HepG2 (cell line): ENCODE measurements around the gene ZNF117. TPM values are rescaled to one million over a fixed set of nuclear protein-coding genes. Genes with fewer than 3 reads are reported as not detected.

Source experiments
- ADNP ChIP-seq: sonication (generic); formaldehyde crosslinking; IDR thresholded peaks from 2 replicates; pipeline ENCODE4 v1.4.0; 2020; ENCODE audit warnings: missing genetic modification reagents
- HIC2 ChIP-seq: sonication (generic); formaldehyde crosslinking; IDR thresholded peaks from 2 replicates; pipeline ENCODE4 v1.9.0; 2022; ENCODE audit warnings: low read depth, missing genetic modification reagents
- HMGA1 ChIP-seq: sonication (generic); formaldehyde crosslinking; conservative IDR thresholded peaks from 2 replicates; pipeline ENCODE4 v1.4.0; 2020; ENCODE audit warnings: missing genetic modification reagents
- RAD51 ChIP-seq: fragments of 450-650 bp; IDR thresholded peaks from 2 replicates; pipeline ENCODE4 v1.6.1; 2016; ENCODE audit warnings: borderline replicate concordance
- RFXANK ChIP-seq: IDR thresholded peaks from 2 replicates; pipeline ENCODE4 v1.6.1; 2016
- SIN3B ChIP-seq: fragments of 150-350 bp; IDR thresholded peaks from 2 replicates; pipeline ENCODE4 v1.6.1; 2014; ENCODE audit warnings: low read length
- SMAD9 ChIP-seq: sonication (generic); formaldehyde crosslinking; IDR thresholded peaks from 2 replicates; pipeline ENCODE4 v1.5.1; 2020; ENCODE audit warnings: mild to moderate bottlenecking, missing genetic modification reagents
- SOX6 ChIP-seq, 2 experiments: fragments of 450-650 bp in 1 of 2; sonication (generic) in 1 of 2; formaldehyde crosslinking in 1 of 2; IDR thresholded peaks; 2 replicates each; pipeline versions ENCODE4 v1.4.0 to v1.6.1; 2017 to 2020; ENCODE audit warnings: antibody characterized with exemption in 1 of 2, mild to moderate bottlenecking in 1 of 2, missing genetic modification reagents in 1 of 2
- TOE1 ChIP-seq: sonication (generic); formaldehyde crosslinking; IDR thresholded peaks from 2 replicates; pipeline ENCODE4 v1.4.0; 2020; ENCODE audit warnings: mild to moderate bottlenecking, missing genetic modification reagents
- U2AF2 ChIP-seq: fragments of 200-400 bp; formaldehyde crosslinking; IDR thresholded peaks from 2 replicates; pipeline ENCODE4 v1.6.1; 2017; ENCODE audit warnings: low read depth, mild to moderate bottlenecking, low read length
- ZBTB40 ChIP-seq, 2 experiments: fragments of 450-650 bp in 1 of 2; sonication (generic) in 1 of 2; formaldehyde crosslinking in 1 of 2; IDR thresholded peaks; 2 replicates each; pipeline versions ENCODE4 v1.6.1 to v1.8.0; 2016 to 2022; ENCODE audit warnings: antibody characterized with exemption in 1 of 2, mild to moderate bottlenecking in 1 of 2, missing genetic modification reagents in 1 of 2
- ZNF343 ChIP-seq: sonication (generic); formaldehyde crosslinking; IDR thresholded peaks from 2 replicates; pipeline ENCODE4 v1.4.0; 2020; ENCODE audit warnings: mild to moderate bottlenecking, missing genetic modification reagents
- ZNF432 ChIP-seq: sonication (generic); formaldehyde crosslinking; IDR thresholded peaks from 2 replicates; pipeline ENCODE4 v1.5.0; 2020; ENCODE audit warnings: missing genetic modification reagents, mild to moderate bottlenecking, borderline replicate concordance
- ZNF616 ChIP-seq: sonication (generic); formaldehyde crosslinking; IDR thresholded peaks from 2 replicates; pipeline ENCODE4 v1.5.0; 2020; ENCODE audit warnings: low read depth, mild to moderate bottlenecking, missing genetic modification reagents
- ZNF670 ChIP-seq: sonication (generic); formaldehyde crosslinking; IDR thresholded peaks from 2 replicates; pipeline ENCODE4 v1.8.0; 2022; ENCODE audit warnings: mild to moderate bottlenecking, missing genetic modification reagents, borderline replicate concordance
- polyA plus RNA-seq, 8 experiments: library from polyadenylated mRNA; depleted of rRNA in 3 of 8; stranded (reverse) in 7 of 8; unstranded in 1 of 8; fragments of >200 nt; fragmentation: Illumina TruSeq in 4 of 8; extraction: Trizol in 4 of 8; gene quantifications; 2 replicates each; pipeline versions ENCODE4 v1.2.1 to v1.2.3, GENCODE V29; 2011 to 2016; ENCODE audit warnings: low read depth in 4 of 8, missing spikeins in 1 of 8, mixed read lengths in 1 of 8; ENCODE audit not compliant: insufficient read depth in 1 of 8
- total RNA-seq, 5 experiments: library from RNA; depleted of rRNA; stranded (reverse); fragments of >200 nt; fragmentation: Illumina TruSeq; extraction: Trizol; gene quantifications; 2 replicates each; pipeline ENCODE4 v1.2.3, GENCODE V29; 2016; ENCODE audit warnings: low read depth in 1 of 5

The ZNF117 gene
- total and polyA plus RNA-seq, 2 of the 13 experiments (the other 11 are each of a cell fraction or from before 2014, with no cell fraction given), result 6.6 to 20.0 TPM

GRCh38 chr7:65006094-65006992 lies 15.5 kb upstream of the ZNF117 start, which contains the start of gene ERV3-1 (continued):
- TF ChIP-seq ADNP (CRISPR knock-in tag) (no peak), HMGA1 (CRISPR knock-in tag) (no peak), SIN3B (no peak), RAD51 (no peak), ZNF343 (CRISPR knock-in tag) (no peak), U2AF2 (no peak), SOX6 (IDR thresholded peaks at IDR 0.05) (no peak), SOX6 (CRISPR knock-in tag; IDR thresholded peaks at IDR 0.05) (peak; percentile 60), ZBTB40 (IDR thresholded peaks at IDR 0.05) (no peak), ZBTB40 (CRISPR knock-in tag; IDR thresholded peaks at IDR 0.05) (peak; percentile 72; the same call in 1 of the 2 replicates), ZNF432 (CRISPR knock-in tag) (no peak), TOE1 (CRISPR knock-in tag) (no peak), ZNF616 (peak; percentile 57; the same call in 1 of the 2 replicates), ZNF670 (CRISPR knock-in tag) (peak; percentile 45; the same call in 1 of the 2 replicates), RFXANK (0 out of 2 replicates have a peak, but pooled peaks have one; percentile 30), HIC2 (CRISPR knock-in tag) (no peak), SMAD9 (CRISPR knock-in tag) (peak; percentile 60; the same call in 1 of the 2 replicates)
